H9 (cell line): ENCODE results near the gene IL36RN. TPM values are rescaled to one million over a fixed set of nuclear protein-coding genes. Genes with fewer than 3 reads are reported as not detected.

Source experiments
- DNase-seq: peaks from one replicate; pipeline ENCODE4 v3.0.0-alpha.2; 2017
- H2AFZ ChIP-seq: one replicate; pipeline ENCODE4 v1.6.1; 2013; ENCODE audit warnings: mild to moderate bottlenecking, low read length, control low read depth, moderate library complexity
- H2AK5ac ChIP-seq: 2 replicates; pipeline ENCODE4 v1.6.1; 2013; ENCODE audit warnings: low read length, control low read depth, mixed read lengths; ENCODE audit not compliant: insufficient read length
- H2BK120ac ChIP-seq: one replicate; pipeline ENCODE4 v1.6.1; 2013; ENCODE audit warnings: low read depth, mild to moderate bottlenecking, low read length, control low read depth, inconsistent platforms; ENCODE audit not compliant: poor library complexity, severe bottlenecking
- H2BK12ac ChIP-seq: 2 replicates; pipeline ENCODE4 v1.6.1; 2013; ENCODE audit warnings: low read length, control low read depth, mixed read lengths, low read depth; ENCODE audit not compliant: insufficient read length
- H2BK15ac ChIP-seq: 2 replicates; pipeline ENCODE4 v1.6.1; 2013; ENCODE audit warnings: low read depth, low read length, control low read depth
- H2BK20ac ChIP-seq: one replicate; pipeline ENCODE4 v1.6.1; 2013; ENCODE audit warnings: low read depth, mild to moderate bottlenecking, low read length, control low read depth, inconsistent platforms; ENCODE audit not compliant: poor library complexity, severe bottlenecking
- H2BK5ac ChIP-seq: 2 replicates; pipeline ENCODE4 v1.6.1; 2013; ENCODE audit warnings: low read length, control low read depth, mixed read lengths; ENCODE audit not compliant: insufficient read length
- H3K14ac ChIP-seq: 2 replicates; pipeline ENCODE4 v1.6.1; 2013; ENCODE audit warnings: low read length, control low read depth; ENCODE audit not compliant: insufficient read depth
- H3K18ac ChIP-seq: 2 replicates; pipeline ENCODE4 v1.6.1; 2013; ENCODE audit warnings: low read depth, mild to moderate bottlenecking, mixed read lengths, low read length, control low read depth; ENCODE audit not compliant: insufficient read length
- H3K23ac ChIP-seq: 2 replicates; pipeline ENCODE4 v1.6.1; 2013; ENCODE audit warnings: low read length, control low read depth, mixed read lengths, low read depth; ENCODE audit not compliant: insufficient read length
- H3K23me2 ChIP-seq: 2 replicates; pipeline ENCODE4 v1.6.1; 2013; ENCODE audit warnings: low read depth, mild to moderate bottlenecking, mixed read lengths, low read length, control low read depth; ENCODE audit not compliant: insufficient read length, poor library complexity, severe bottlenecking
- H3K27ac ChIP-seq: 2 replicates; pipeline ENCODE4 v1.5.1; 2013; ENCODE audit warnings: low read length, control low read depth, mixed read lengths, low read depth; ENCODE audit not compliant: insufficient read length
- H3K27me3 ChIP-seq: 2 replicates; pipeline ENCODE4 v1.6.1; 2013; ENCODE audit warnings: low read length, control low read depth, inconsistent platforms; ENCODE audit not compliant: insufficient read depth
- H3K4ac ChIP-seq: 2 replicates; pipeline ENCODE4 v1.6.1; 2013; ENCODE audit warnings: low read depth, mild to moderate bottlenecking, control low read depth, inconsistent platforms, low read length, moderate library complexity
- H3K4me1 ChIP-seq: 2 replicates; pipeline ENCODE4 v1.6.1; 2013; ENCODE audit warnings: low read length, control low read depth, inconsistent platforms; ENCODE audit not compliant: insufficient read depth
- H3K4me2 ChIP-seq: 2 replicates; pipeline ENCODE4 v1.6.1; 2013; ENCODE audit warnings: low read length, control low read depth, mixed read lengths; ENCODE audit not compliant: insufficient read length, insufficient read depth
- H3K56ac ChIP-seq: 2 replicates; pipeline ENCODE4 v1.6.1; 2013; ENCODE audit warnings: low read depth, mild to moderate bottlenecking, mixed read lengths, low read length, control low read depth; ENCODE audit not compliant: insufficient read length
- H3K79me1 ChIP-seq: 2 replicates; pipeline ENCODE4 v1.6.1; 2013; ENCODE audit warnings: low read depth, mild to moderate bottlenecking, moderate library complexity, low read length, control low read depth, inconsistent platforms; ENCODE audit not compliant: insufficient read depth, poor library complexity, severe bottlenecking
- H3K79me2 ChIP-seq: 2 replicates; pipeline ENCODE4 v1.6.1; 2013; ENCODE audit warnings: low read length, control low read depth, inconsistent platforms; ENCODE audit not compliant: insufficient read depth
- H3K9ac ChIP-seq: 2 replicates; pipeline ENCODE4 v1.6.1; 2013; ENCODE audit warnings: low read length, control low read depth, mixed read lengths; ENCODE audit not compliant: insufficient read length; ENCODE audit errors: extremely low read depth
- H3K9me3 ChIP-seq: one replicate; pipeline ENCODE4 v1.6.1; 2013; ENCODE audit warnings: low read depth, low read length, inconsistent platforms; ENCODE audit not compliant: control insufficient read depth
- H3T11ph ChIP-seq: one replicate; pipeline ENCODE4 v1.6.1; 2013; ENCODE audit warnings: mild to moderate bottlenecking, low read length, control low read depth, inconsistent platforms
- H4K20me1 ChIP-seq: one replicate; pipeline ENCODE4 v1.6.1; 2013; ENCODE audit not compliant: control insufficient read depth, insufficient read length, insufficient read depth
- H4K5ac ChIP-seq: 2 replicates; pipeline ENCODE4 v1.6.1; 2013; ENCODE audit warnings: low read depth, mild to moderate bottlenecking, mixed read lengths, low read length, control low read depth; ENCODE audit not compliant: insufficient read length
- H4K8ac ChIP-seq: replicated peaks from 2 replicates; pipeline ENCODE4 v1.6.1; 2013; ENCODE audit warnings: low read length, control low read depth, mixed read lengths, low read depth; ENCODE audit not compliant: insufficient read length
- H4K91ac ChIP-seq: 2 replicates; pipeline ENCODE4 v1.6.1; 2013; ENCODE audit warnings: low read depth, mild to moderate bottlenecking, moderate library complexity, mixed read lengths, low read length, control low read depth; ENCODE audit not compliant: insufficient read length
- H3K27ac Mint-ChIP-seq, 3 experiments: 2 replicates in 2 of 3; 3 replicates in 1 of 3; pipeline ENCODE4 v1.8.0; 2020 to 2021; ENCODE audit warnings: mixed read lengths in 3 of 3, mild to moderate bottlenecking in 1 of 3, moderate library complexity in 1 of 3
- H3K27me3 Mint-ChIP-seq: 2 replicates; pipeline ENCODE4 v1.8.0; 2021; ENCODE audit warnings: low read depth, mild to moderate bottlenecking, moderate library complexity, mixed read lengths
- H3K36me3 Mint-ChIP-seq, 3 experiments: 2 replicates in 2 of 3; 3 replicates in 1 of 3; pipeline ENCODE4 v1.8.0; 2020 to 2021; ENCODE audit warnings: low read depth in 3 of 3, mixed read lengths in 3 of 3; ENCODE audit not compliant: insufficient read depth in 1 of 3
- H3K4me1 Mint-ChIP-seq, 2 experiments: 2 replicates each; pipeline ENCODE4 v1.8.0; 2020; ENCODE audit warnings: mixed read lengths in 2 of 2
- H3K4me3 Mint-ChIP-seq, 2 experiments: 2 replicates in 1 of 2; 3 replicates in 1 of 2; pipeline ENCODE4 v1.8.0; 2020 to 2021; ENCODE audit warnings: mild to moderate bottlenecking in 2 of 2, mixed read lengths in 2 of 2, moderate library complexity in 1 of 2
- H3K9me3 Mint-ChIP-seq, 2 experiments: 2 replicates in 1 of 2; 3 replicates in 1 of 2; pipeline ENCODE4 v1.8.0; 2020; ENCODE audit warnings: mild to moderate bottlenecking in 2 of 2, mixed read lengths in 2 of 2, moderate library complexity in 1 of 2
- CTCF ChIP-seq: fragments of 200-600 bp; sonication (generic); conservative IDR thresholded peaks from 3 replicates; pipeline ENCODE4 v1.8.0; 2021; ENCODE audit warnings: antibody characterized with exemption, mild to moderate bottlenecking
- WGBS: extraction: QIAGEN DNeasy Blood & Tissue Kit; methylation state at CpG from one replicate; pipeline ENCODE4 v1.1.7; 2013; ENCODE audit warnings: missing lambda C conversion rate, low lambda C conversion rate, mixed read lengths; ENCODE audit not compliant: insufficient read length; ENCODE audit errors: extremely low coverage; 5-methylcytosine and 5-hydroxymethylcytosine counted together
- total RNA-seq: library from RNA; stranded (reverse); gene quantifications from 2 replicates; pipeline ENCODE4 v1.2.1, GENCODE V29; 2021

IL36RN gene
- total RNA-seq, 1 experiment from 2014 or later: not detected

GRCh38 chr2:113039719-113040118 lies 19.3 kb upstream of the IL36RN start:
- Histone ChIP-seq H3K14ac (no peak overlapping the region), H4K8ac (no peak overlapping the region), H3K4me1 (no peaks in the 10 kb centered on the region), H2BK20ac (no peak overlapping the region), H4K5ac (no peak overlapping the region), H3T11ph (no peak overlapping the region), H3K23me2 (no peaks in the 10 kb centered on the region), H2BK15ac (no peak overlapping the region), H3K4ac (no peak overlapping the region), H3K79me1 (no peaks in the 10 kb centered on the region), H2BK120ac (no peak overlapping the region), H3K27ac (no peak overlapping the region), H4K20me1 (no peaks in the 10 kb centered on the region), H3K18ac (no peak overlapping the region), H2AFZ (no peak overlapping the region), H4K91ac (no peak overlapping the region), H3K79me2 (no peaks in the 10 kb centered on the region), H2BK5ac (no peak overlapping the region), H3K23ac (no peak overlapping the region), H2BK12ac (no peak overlapping the region), H3K4me2 (no peak overlapping the region), H3K9ac (no peak overlapping the region), H3K27me3 (no peaks in the 10 kb centered on the region), H2AK5ac (no peak overlapping the region), H3K56ac (no peak overlapping the region), H3K9me3 (no peaks in the 10 kb centered on the region)
- H3K27ac Mint-ChIP-seq: no peak overlapping the region
- TF ChIP-seq CTCF: no peak
- H3K27me3 Mint-ChIP-seq: peaks cover 19% of the 10 kb centered on the region
- no peaks in the 10 kb centered on the region for H3K36me3 Mint-ChIP-seq
- no peak overlapping the region for H3K4me3 Mint-ChIP-seq
- peaks cover 0 to 37% of the 10 kb centered on the region in 2 experiments; a peak in 2 of 5 replicates for H3K9me3 Mint-ChIP-seq
- H3K4me1 Mint-ChIP-seq: no peaks in the 10 kb centered on the region
- WGBS: no CpG with 5 or more reads among the region's 5 CpGs
- no peak for DNase-seq
